Measurements from ENCODE around the gene ZNF763.
"Not testable (repeated sequence)": the region's sequence is repeated elsewhere in the genome, so short reads cannot be mapped to it uniquely, and the experiment has no call there.

Gene ZNF763

GRCh38 chr19:11964858-11965645 is at the start of gene ZNF763:
TSS of gene ZNF763 (plus strand) at chr19:11965040. CDS start at chr19:11965209, 169 bp downstream.
- peak; percentile 79 for DNase-seq

- DNase-seq, result no peak
Observed at GRCh38 chr19:11921852-11922495, 42.9 kb upstream of the ZNF763 start.

- peak; percentile 93 for DNase-seq
Observed at GRCh38 chr19:11924886-11925650, 39.8 kb upstream of the ZNF763 start, which contains the start of gene ZNF700. TSS of gene ZNF700 (plus strand) at chr19:11925107. CDS start at chr19:11925211, 104 bp downstream.

GRCh38 chr19:11925651-11926187 is 39.1 kb upstream of the ZNF763 start:
- DNase-seq, result not testable (repeated sequence)

- DNase-seq, result no peak
Observed at GRCh38 chr19:11927227-11927626, 37.6 kb upstream of the ZNF763 start.

GRCh38 chr19:11931051-11931450 is 33.8 kb upstream of the ZNF763 start:
- no peak for DNase-seq

GRCh38 chr19:11931513-11931912 is 33.3 kb upstream of the ZNF763 start:
- DNase-seq, result no peak

GRCh38 chr19:11935829-11936228 is 29.0 kb upstream of the ZNF763 start:
- DNase-seq, result not testable (repeated sequence)

GRCh38 chr19:11938383-11938782 is 26.5 kb upstream of the ZNF763 start:
- not testable (repeated sequence) for DNase-seq

- not testable (repeated sequence) for DNase-seq
Observed at GRCh38 chr19:11941361-11941887, 23.4 kb upstream of the ZNF763 start.

GRCh38 chr19:11942008-11942842 is 22.6 kb upstream of the ZNF763 start:
- DNase-seq, result no peak

- DNase-seq, result no peak
Observed at GRCh38 chr19:11942843-11943108, 22.1 kb upstream of the ZNF763 start.

GRCh38 chr19:11944656-11945055 is 20.2 kb upstream of the ZNF763 start:
- DNase-seq, result no peak

- no peak for DNase-seq
Observed at GRCh38 chr19:11948646-11949045, 16.2 kb upstream of the ZNF763 start.

- DNase-seq, result no peak
Observed at GRCh38 chr19:11949201-11949600, 15.6 kb upstream of the ZNF763 start.

- DNase-seq, result not testable (repeated sequence)
Observed at GRCh38 chr19:11949614-11950080, 15.2 kb upstream of the ZNF763 start.

GRCh38 chr19:11950312-11950711 is 14.5 kb upstream of the ZNF763 start:
- no peak for DNase-seq

GRCh38 chr19:11963566-11964355 is 1.1 kb upstream of the ZNF763 start:
- peak; percentile 65 for DNase-seq

GRCh38 chr19:11964496-11964857 is 363 bp upstream of the ZNF763 start:
- peak; percentile 13 for DNase-seq

- no peak for DNase-seq
Observed at GRCh38 chr19:11970174-11970573, 5.3 kb downstream of the ZNF763 start.

GRCh38 chr19:11971041-11971440 is 6.2 kb downstream of the ZNF763 start:
- no peak for DNase-seq

All from NCI-H2029 (cell line).